Measurements from ENCODE around the gene ABT1.

GRCh38 chr6:26570027-26570809 is 26.5 kb upstream of the ABT1 start:
- TF ChIP-seq CTCF (IDR thresholded peaks at IDR 0.05; ENCODE audit: poor library complexity), result no peak
- no peak for TF ChIP-seq EZH2 (IDR thresholded peaks at IDR 0.05; ENCODE audit: borderline replicate concordance)
- no peak for TF ChIP-seq EZH2phosphoT487 (IDR thresholded peaks at IDR 0.05; ENCODE audit: low read depth, severe bottlenecking, unreplicated experiment)

Data from hepatocyte (in vitro differentiated cells).